H54 (cell line): ENCODE data around the gene DHCR24.

ENCODE experiments used
- DNase-seq: peaks from one replicate; pipeline ENCODE4 v3.0.0; 2011; ENCODE audit warnings: low spot score, mixed read lengths; ENCODE audit not compliant: insufficient read length
- FAIRE-seq: peaks from 3 replicates; lab custom pipeline; 2011; peaks lifted over from hg19 to GRCh38; lab: Jason Lieb, UNC
- POLR2A ChIP-seq: IDR thresholded peaks from 2 replicates; pipeline ENCODE4 v1.6.1; 2011; ENCODE audit warnings: low read depth, mild to moderate bottlenecking, low read length

The DHCR24 gene

GRCh38 chr1:54849219-54850068 is 37.6 kb downstream of the DHCR24 start:
- DNase-seq (no peak), FAIRE-seq (no peak)
- no peak for TF ChIP-seq POLR2A

DNA sequence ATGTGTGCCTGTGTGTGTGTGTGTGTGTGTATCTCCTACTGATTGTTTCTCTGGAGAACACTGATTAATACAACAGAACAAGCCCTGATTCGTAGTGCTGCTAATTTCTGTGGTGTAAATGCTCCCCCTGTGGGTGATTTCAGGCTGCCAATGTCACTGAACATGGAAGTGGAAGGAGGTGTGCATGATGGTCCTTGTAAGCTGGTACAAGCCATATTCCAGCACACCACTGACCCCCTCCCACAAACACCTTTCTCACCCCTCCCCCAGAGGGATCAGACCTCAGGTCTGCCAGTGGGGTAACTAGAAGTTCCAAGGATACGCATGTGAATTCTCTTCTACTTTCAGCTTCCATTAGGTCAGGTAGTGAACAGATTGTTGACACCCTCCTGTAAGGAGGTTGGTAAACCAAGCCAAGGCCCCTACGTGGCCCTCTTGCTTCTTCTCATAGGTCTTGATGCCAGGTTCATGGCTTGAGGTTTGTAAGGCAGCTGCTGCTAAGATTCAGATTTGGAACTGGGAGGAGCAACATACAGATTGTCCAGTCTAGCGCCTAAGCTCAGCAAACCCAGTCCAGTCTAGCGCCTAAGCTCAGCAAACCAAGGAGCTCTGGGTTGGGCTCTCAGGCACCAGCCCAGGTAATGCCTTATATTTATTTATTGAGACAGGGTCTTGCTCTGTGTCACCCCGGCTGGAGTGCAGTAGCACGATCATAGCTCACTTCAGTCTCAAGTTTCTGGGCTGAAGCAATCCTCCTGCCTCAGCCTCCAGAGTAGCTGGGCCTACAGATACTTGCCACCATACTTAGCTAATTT is 38.7 kb downstream of the DHCR24 start:
- FAIRE-seq (no peak), DNase-seq (no peak)
- no peak for TF ChIP-seq POLR2A

GRCh38 chr1:54846716-54847284 is 40.2 kb downstream of the DHCR24 start:
- DNase-seq (no peak), FAIRE-seq (no peak)
- no peak for TF ChIP-seq POLR2A

- FAIRE-seq (no peak), DNase-seq (no peak)
- TF ChIP-seq POLR2A = no peak
These were observed 40.7 kb downstream of the DHCR24 start for GRCh38 chr1:54846301-54846700.

GRCh38 chr1:54845772-54846171 is 41.2 kb downstream of the DHCR24 start:
- DNase-seq = no peak
- no peak for FAIRE-seq
- no peak for TF ChIP-seq POLR2A

DNA sequence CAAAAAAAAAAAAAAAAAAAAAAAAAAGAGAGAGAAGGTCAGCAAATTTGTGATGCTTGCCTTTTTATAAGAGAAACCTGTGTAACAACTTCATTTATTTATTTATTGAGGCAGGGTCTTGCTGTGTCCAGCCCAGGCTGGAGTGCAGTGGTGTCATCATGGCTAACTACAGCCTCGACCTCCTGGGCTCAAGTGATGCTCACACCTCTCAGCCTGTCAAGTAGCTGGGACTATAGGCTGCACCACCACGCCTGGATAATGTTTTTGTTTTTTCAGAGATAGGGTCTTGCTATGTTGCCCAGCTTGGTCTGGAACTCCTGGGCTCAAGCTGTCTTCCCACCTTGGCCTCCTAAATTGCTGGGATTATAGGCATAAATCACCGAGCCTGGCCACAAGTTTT is 42.4 kb downstream of the DHCR24 start:
- TF ChIP-seq POLR2A = no peak
- DNase-seq = no peak
- FAIRE-seq = no peak

DNA sequence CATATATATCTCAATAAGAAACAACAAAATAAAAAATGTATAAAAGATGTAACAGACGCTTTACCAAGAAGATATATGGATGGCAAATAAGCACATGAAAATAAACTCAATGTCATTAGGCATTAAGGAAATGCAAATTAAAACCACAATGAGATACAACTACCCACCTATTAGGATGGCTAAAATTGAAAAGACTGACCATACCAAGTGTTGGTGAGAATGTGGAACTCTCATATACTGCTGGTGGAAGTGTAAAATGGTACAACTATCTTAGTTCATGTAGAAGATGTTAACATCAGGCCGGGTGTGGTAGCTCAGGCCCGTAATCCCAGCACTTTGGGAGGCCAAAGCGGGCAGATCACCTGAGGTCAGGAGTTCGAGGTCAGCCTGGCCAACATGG is 43.5 kb downstream of the DHCR24 start:
- DNase-seq (no peak), FAIRE-seq (no peak)
- no peak for TF ChIP-seq POLR2A

GRCh38 chr1:54842963-54843362 is 44.0 kb downstream of the DHCR24 start:
- no peak for TF ChIP-seq POLR2A
- FAIRE-seq (no peak), DNase-seq (no peak)

DNA sequence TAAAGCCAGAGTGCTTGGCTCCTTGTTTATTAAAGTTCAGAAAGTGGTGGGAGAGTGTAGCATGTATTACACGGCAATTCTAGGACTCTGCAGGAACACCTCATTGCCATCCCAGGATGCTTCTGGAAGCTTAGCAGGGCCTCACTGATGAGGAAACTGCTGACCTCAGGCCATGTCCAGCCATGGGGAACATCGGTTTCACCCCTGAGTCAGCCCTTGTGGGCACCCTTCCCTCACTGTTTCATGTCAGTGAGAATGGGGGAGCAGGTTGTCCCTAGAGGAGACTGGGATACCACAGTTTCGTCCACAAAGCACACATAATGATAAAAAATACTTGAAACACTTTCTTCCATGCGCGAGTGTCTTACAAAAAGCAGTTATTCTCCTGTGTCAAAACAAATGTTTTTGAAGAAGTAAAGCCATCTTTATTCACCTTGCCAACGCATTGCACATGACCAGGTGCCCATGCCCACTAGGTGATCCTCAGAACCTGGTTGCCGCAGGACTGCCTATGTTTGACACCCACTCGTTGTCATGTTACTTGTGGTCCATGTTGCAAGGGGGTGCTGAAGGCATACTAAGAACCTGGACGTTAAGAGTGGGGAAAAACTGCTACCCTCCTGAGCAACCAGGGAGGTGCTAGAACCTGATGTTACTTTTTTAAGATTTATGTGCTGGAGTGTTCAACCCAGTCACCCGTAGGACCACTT is 44.6 kb downstream of the DHCR24 start:
- no peak for TF ChIP-seq POLR2A
- DNase-seq (no peak), FAIRE-seq (no peak)

DNA sequence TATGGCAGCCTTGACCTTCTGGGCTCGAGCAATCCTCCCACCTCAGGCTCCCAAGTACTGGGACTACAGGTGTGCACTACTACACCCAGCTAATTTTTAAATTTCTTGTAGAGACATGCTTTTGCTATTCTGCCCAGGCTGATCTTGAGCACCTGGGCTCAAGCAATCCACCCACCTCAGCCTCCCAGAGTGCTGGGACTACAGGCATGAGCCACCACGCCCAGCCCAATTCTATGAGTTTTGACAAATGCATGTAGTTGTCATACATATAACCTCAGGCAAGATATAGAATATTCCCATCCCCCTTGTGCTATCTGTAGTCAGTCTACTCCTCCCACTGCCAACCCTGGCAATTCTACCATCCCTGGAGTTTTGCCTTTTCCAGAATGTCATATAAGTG is 47.2 kb downstream of the DHCR24 start:
- no peak for DNase-seq
- TF ChIP-seq POLR2A = no peak
- FAIRE-seq = no peak

DNA sequence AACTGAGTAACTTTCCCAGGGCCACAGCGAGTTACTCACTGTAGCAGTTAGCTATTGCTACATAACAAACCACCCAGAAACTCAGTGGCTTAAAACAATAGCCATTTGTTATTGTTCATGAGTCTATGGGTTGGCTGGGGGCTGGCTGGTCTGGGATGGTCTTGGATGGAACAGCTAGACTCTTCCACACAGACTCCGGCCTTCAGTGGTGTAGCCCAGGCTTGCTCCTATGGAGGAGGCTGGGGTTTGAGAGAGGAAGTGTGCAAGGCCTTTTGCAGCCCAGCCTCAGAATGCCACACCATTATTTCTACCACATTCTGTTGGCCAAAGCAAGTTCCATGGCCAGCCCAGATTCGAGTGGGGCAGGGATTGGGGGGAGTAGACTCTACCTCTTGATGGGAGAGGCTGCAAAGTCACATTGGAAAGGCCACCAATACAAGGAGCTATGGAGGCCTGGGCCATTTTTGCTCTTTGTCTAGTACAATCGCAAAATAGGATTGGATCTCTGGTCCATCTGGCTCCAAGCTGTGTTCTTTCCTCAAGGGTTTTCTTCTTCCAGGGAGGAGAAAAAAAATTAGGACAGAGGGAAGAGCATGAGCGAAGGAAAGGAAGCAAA is 48.3 kb downstream of the DHCR24 start:
- DNase-seq (no peak), FAIRE-seq (no peak)
- no peak for TF ChIP-seq POLR2A

DNA sequence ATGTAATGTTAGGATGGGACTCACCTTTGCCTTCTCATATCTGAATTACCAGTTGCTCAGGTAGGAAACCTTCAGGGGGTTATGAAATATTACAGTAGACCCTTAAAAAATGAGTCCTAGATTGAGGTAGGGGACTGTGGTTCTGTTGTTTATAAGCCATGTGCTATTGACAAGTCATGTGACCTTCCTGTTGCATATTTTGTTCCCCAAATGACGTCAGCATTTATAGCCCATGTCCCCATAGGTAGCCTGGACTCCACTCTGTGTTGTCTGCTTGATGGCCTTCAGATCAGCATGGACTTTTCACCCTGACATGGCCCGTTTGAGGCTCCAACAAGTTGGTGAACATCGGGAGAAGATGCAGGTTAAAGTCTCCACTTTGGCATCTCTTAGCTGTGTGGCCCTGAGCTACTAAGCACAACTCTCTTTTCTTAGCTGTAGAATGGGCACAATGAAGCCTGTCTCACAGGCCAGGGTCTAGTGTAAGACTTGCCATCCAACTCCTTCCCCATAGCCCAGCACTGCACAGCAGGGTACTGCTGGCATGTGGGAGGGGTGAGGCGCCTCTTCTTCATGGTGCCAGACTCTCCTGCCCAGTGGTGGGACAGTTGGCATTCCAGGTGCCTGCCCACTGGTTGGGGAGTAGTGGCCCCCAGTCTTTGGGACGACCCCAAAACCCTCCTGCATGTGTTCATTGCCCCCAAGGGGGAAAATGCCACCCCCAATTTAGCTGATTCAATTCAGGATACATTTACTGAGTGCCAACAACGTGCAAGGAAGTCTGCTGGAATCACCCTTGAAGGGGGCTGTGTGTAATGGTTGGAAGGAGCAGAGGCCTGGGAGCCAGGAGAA is 49.8 kb downstream of the DHCR24 start:
- DNase-seq (no peak), FAIRE-seq (no peak)
- no peak for TF ChIP-seq POLR2A
